ENCODE data around the gene MNAT1. TPM values are rescaled to one million over a fixed set of nuclear protein-coding genes. Genes with fewer than 3 reads are reported as not detected.

Gene MNAT1
- total and polyA plus RNA-seq, 2 experiments from 2014 or later = 51.6 to 85.0 TPM

- Mint-ChIP-seq H3K4me1 (peaks cover 14% of the 10 kb centered on the region), H3K9me3 (no peaks in the 10 kb centered on the region), H3K27me3 (ENCODE audit: insufficient read depth, low read depth, poor library complexity) (no peaks in the 10 kb centered on the region), H3K27ac (no peak overlapping the region), H3K4me3 (no peak overlapping the region), H3K36me3 (ENCODE audit: low read depth) (peaks cover 15% of the 10 kb centered on the region; the same call in 2 of the 3 replicates)
- no peaks in the 10 kb centered on the region for H3K27me3 ChIP-seq (ENCODE audit: insufficient read depth)
- H2AFZ ChIP-seq = no peak overlapping the region
- H3K4me3 ChIP-seq = no peak overlapping the region
- TF ChIP-seq CTCF (conservative IDR thresholded peaks at IDR 0.05; ENCODE audit: low read depth in 2 of 2) = no peak
- TF ChIP-seq EZH2 (IDR thresholded peaks at IDR 0.05; ENCODE audit: low read depth, unreplicated experiment) = no peak
- TF ChIP-seq EZH2phosphoT487 (IDR thresholded peaks at IDR 0.05; ENCODE audit: unreplicated experiment) = no peak
- ATAC-seq (peak; percentile 56), DNase-seq (ENCODE audit: low spot score) (peak; percentile 24)
- peaks cover 12% of the 10 kb centered on the region for H3K4me1 ChIP-seq (ENCODE audit: insufficient read depth)
- no peaks in the 10 kb centered on the region; the same call in 1 of the 2 replicates for H4K20me1 ChIP-seq (replicated peaks; ENCODE audit: insufficient read depth)
- no peaks in the 10 kb centered on the region; the same call in 1 of the 2 replicates for H3F3A ChIP-seq (replicated peaks; ENCODE audit: low read depth)
- no peak overlapping the region; the same call in 1 of the 2 replicates for H3K27ac ChIP-seq (ENCODE audit: low read depth)
- peaks cover 20% of the 10 kb centered on the region for H3K79me2 ChIP-seq (replicated peaks; ENCODE audit: insufficient read depth)
- no peak overlapping the region for H3K4me2 ChIP-seq
- no peaks in the 10 kb centered on the region for H3K9me2 ChIP-seq (ENCODE audit: insufficient read depth)
- H3K36me3 ChIP-seq (ENCODE audit: insufficient read depth) = no peaks in the 10 kb centered on the region; the same call in 1 of the 2 replicates
Observed at GRCh38 chr14:60710494-60710893, 24.1 kb upstream of the MNAT1 start.

GRCh38 chr14:60713513-60713912 is 21.0 kb upstream of the MNAT1 start:
- Histone ChIP-seq H3F3A (replicated peaks; ENCODE audit: low read depth) (no peaks in the 10 kb centered on the region; the same call in 1 of the 2 replicates), H3K27ac (ENCODE audit: low read depth) (no peak overlapping the region), H2AFZ (no peak overlapping the region), H3K27me3 (ENCODE audit: insufficient read depth) (no peaks in the 10 kb centered on the region), H3K4me1 (ENCODE audit: insufficient read depth) (peaks cover 12% of the 10 kb centered on the region), H3K9me2 (ENCODE audit: insufficient read depth) (no peaks in the 10 kb centered on the region), H3K4me3 (no peak overlapping the region), H3K4me2 (no peak overlapping the region), H4K20me1 (replicated peaks; ENCODE audit: insufficient read depth) (peaks cover 7% of the 10 kb centered on the region), H3K36me3 (ENCODE audit: insufficient read depth) (peaks cover 14% of the 10 kb centered on the region), H3K79me2 (replicated peaks; ENCODE audit: insufficient read depth) (peaks cover 49% of the 10 kb centered on the region)
- DNase-seq (ENCODE audit: low spot score) = no peak
- no peaks in the 10 kb centered on the region for H3K9me3 Mint-ChIP-seq
- no peaks in the 10 kb centered on the region for H3K27me3 Mint-ChIP-seq (ENCODE audit: insufficient read depth, low read depth, poor library complexity)
- H3K27ac Mint-ChIP-seq = no peak overlapping the region
- H3K4me1 Mint-ChIP-seq = peaks cover 17% of the 10 kb centered on the region
- ATAC-seq = no peak
- peaks cover 29% of the 10 kb centered on the region for H3K36me3 Mint-ChIP-seq (ENCODE audit: low read depth)
- no peak overlapping the region for H3K4me3 Mint-ChIP-seq
- TF ChIP-seq EZH2phosphoT487 (IDR thresholded peaks at IDR 0.05; ENCODE audit: unreplicated experiment) (no peak), REST (IDR thresholded peaks at IDR 0.05; ENCODE audit: unreplicated experiment) (no peak), NANOG (IDR thresholded peaks at IDR 0.05; ENCODE audit: borderline replicate concordance) (no peak), CREB1 (CRISPR knock-in tag; IDR thresholded peaks at IDR 0.05; ENCODE audit: low read depth) (no peak), EZH2 (IDR thresholded peaks at IDR 0.05; ENCODE audit: low read depth, unreplicated experiment) (no peak), ETS1 (IDR thresholded peaks at IDR 0.05) (no peak), CTCF (conservative IDR thresholded peaks at IDR 0.05; ENCODE audit: low read depth in 2 of 2) (no peak), JUNB (IDR thresholded peaks at IDR 0.05; ENCODE audit: unreplicated experiment) (no peak), STAT1 (IDR thresholded peaks at IDR 0.05; ENCODE audit: unreplicated experiment) (no peak)
